ENCODE data around the gene FMO5. TPM values are rescaled to one million over a fixed set of nuclear protein-coding genes. Genes with fewer than 3 reads are reported as not detected.
"Not testable (repeated sequence)": the region's sequence is repeated elsewhere in the genome, so short reads cannot be mapped to it uniquely, and the experiment has no call there.

FMO5 gene
- total RNA-seq, 6 donors from 2014 or later: 37.4 to 258 (median 121) TPM

GRCh38 chr1:147235822-147236221 is 10.7 kb upstream of the FMO5 start:
- no peaks in the 10 kb centered on the region for H3K9me3 ChIP-seq
- peak overlapping the region in 2 of 4 donors; percentile 62 to 64 for H3K27ac ChIP-seq
- ATAC-seq (ENCODE audit: low FRiP score in 2 of 2) (no peak), DNase-seq (no peak)
- H3K36me3 ChIP-seq: no peaks in the 10 kb centered on the region
- WGBS, 2 donors: 96 to 100% methylated on average over 1 of the region's 1 CpG
- H3K27me3 ChIP-seq: no peaks in the 10 kb centered on the region
- TF ChIP-seq EP300 (IDR thresholded peaks at IDR 0.05): no peak
- TF ChIP-seq POLR2AphosphoS5 (IDR thresholded peaks at IDR 0.05): no peak
- TF ChIP-seq CTCF (IDR thresholded peaks at IDR 0.05): no peak
- no peak for TF ChIP-seq POLR2A (IDR thresholded peaks at IDR 0.05)
- H3K4me1 ChIP-seq: peaks cover 0 to 36% (median 16%) of the 10 kb centered on the region in 4 donors
- no peak overlapping the region for H3K4me3 ChIP-seq

- DNase-seq; ATAC-seq (ENCODE audit: low FRiP score in 2 of 2); H3K9me3 ChIP-seq; H3K4me3 ChIP-seq; H3K36me3 ChIP-seq; H3K27me3 ChIP-seq: not testable (repeated sequence)
- peaks cover 0 to 27% (median 9%) of the 10 kb centered on the region in 4 donors for H3K4me1 ChIP-seq
- WGBS, 2 donors: 76 to 78% methylated on average over 8 of the region's 8 CpGs
- H3K27ac ChIP-seq: peak overlapping the region in 1 of 4 donors; percentile 11
Observed at GRCh38 chr1:147233903-147234302, 8.8 kb upstream of the FMO5 start.

GRCh38 chr1:147231032-147231431 is 5.9 kb upstream of the FMO5 start:
- H3K9me3 ChIP-seq; H3K36me3 ChIP-seq; DNase-seq; H3K27ac ChIP-seq; H3K27me3 ChIP-seq; H3K4me3 ChIP-seq; ATAC-seq (ENCODE audit: low FRiP score in 2 of 2): not testable (repeated sequence)
- peak in 1 of 4 donors; percentile 13 for TF ChIP-seq EP300 (IDR thresholded peaks at IDR 0.05)
- peaks cover 0 to 16% (median 3%) of the 10 kb centered on the region in 4 donors for H3K4me1 ChIP-seq
- 84 to 89% methylated on average over 5 of the region's 5 CpGs for WGBS, 2 donors

- H3K4me3 ChIP-seq: peak overlapping the region in 3 of 4 donors; percentile 51 to 81 (median 70)
- DNase-seq: no peak
- WGBS, 2 donors: 69 to 73% methylated on average over 12 to 14 of the region's 14 CpGs
Observed at GRCh38 chr1:147223740-147224615, 1.2 kb downstream of the FMO5 start.

GRCh38 chr1:147218606-147219005 is 6.5 kb downstream of the FMO5 start:
- Histone ChIP-seq H3K4me1 (peaks cover 0 to 7% (median 5%) of the 10 kb centered on the region in 4 donors), H3K4me3 (no peak overlapping the region), H3K27me3 (no peaks in the 10 kb centered on the region), H3K27ac (peak overlapping the region in 1 of 4 donors; percentile 11), H3K36me3 (no peaks in the 10 kb centered on the region), H3K9me3 (no peaks in the 10 kb centered on the region)
- ATAC-seq (ENCODE audit: low FRiP score in 2 of 2) (no peak), DNase-seq (no peak)
- TF ChIP-seq POLR2AphosphoS5 (IDR thresholded peaks at IDR 0.05) (no peak), CTCF (IDR thresholded peaks at IDR 0.05) (no peak), EP300 (IDR thresholded peaks at IDR 0.05) (peak in 1 of 4 donors; percentile 12)
- 23 to 39% methylated on average over 3 of the region's 3 CpGs for WGBS, 2 donors

More at GRCh38 chr1:147223740-147224615, 1.2 kb downstream of the FMO5 start:
- TF ChIP-seq CTCF (IDR thresholded peaks at IDR 0.05) (no peak), POLR2AphosphoS5 (IDR thresholded peaks at IDR 0.05) (no peak), POLR2A (IDR thresholded peaks at IDR 0.05) (no peak), EP300 (IDR thresholded peaks at IDR 0.05) (no peak)
- H3K36me3 ChIP-seq: no peaks in the 10 kb centered on the region
- H3K9me3 ChIP-seq: no peaks in the 10 kb centered on the region
- H3K27ac ChIP-seq: peak overlapping the region in 2 of 4 donors; percentile 81 to 88
- H3K4me1 ChIP-seq: peaks cover 0 to 8% (median 7%) of the 10 kb centered on the region in 4 donors
- H3K27me3 ChIP-seq: no peaks in the 10 kb centered on the region
- no peak for ATAC-seq (ENCODE audit: low FRiP score in 2 of 2)

Data from upper lobe of left lung (tissue), 6 donors.